ENCODE data around the gene RPL31.

DNA sequence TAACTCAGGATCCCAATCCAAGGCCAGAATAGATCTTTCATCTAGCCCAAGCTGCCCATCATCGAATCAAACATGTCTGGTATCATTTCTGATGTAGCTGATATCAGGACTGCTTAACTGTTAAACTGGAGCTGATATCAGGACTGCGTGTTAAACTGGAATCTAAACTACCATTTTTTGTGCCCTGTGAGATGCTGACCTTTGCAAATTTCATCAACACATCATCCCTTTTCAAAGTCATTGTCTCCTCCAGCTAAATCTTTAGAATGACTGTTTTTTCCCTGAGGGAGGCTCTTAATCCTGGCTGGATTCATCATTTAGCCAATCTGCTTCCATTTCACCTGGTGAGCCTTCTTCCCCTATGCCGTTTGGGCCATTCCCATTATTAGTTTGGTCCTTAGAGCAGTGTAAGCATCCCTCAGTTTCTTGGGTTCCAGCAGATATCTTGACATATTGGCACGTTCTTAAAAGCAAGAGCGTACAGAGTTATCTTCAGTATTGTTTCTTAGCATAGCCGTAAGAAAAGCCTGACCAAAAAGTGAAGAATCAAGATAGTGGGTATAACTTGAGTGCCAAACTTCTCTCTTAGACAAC is 12.3 kb downstream of the RPL31 start:
- TF ChIP-seq, protein P1, sequence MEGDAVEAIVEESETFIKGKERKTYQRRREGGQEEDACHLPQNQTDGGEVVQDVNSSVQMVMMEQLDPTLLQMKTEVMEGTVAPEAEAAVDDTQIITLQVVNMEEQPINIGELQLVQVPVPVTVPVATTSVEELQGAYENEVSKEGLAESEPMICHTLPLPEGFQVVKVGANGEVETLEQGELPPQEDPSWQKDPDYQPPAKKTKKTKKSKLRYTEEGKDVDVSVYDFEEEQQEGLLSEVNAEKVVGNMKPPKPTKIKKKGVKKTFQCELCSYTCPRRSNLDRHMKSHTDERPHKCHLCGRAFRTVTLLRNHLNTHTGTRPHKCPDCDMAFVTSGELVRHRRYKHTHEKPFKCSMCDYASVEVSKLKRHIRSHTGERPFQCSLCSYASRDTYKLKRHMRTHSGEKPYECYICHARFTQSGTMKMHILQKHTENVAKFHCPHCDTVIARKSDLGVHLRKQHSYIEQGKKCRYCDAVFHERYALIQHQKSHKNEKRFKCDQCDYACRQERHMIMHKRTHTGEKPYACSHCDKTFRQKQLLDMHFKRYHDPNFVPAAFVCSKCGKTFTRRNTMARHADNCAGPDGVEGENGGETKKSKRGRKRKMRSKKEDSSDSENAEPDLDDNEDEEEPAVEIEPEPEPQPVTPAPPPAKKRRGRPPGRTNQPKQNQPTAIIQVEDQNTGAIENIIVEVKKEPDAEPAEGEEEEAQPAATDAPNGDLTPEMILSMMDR (IDR thresholded peaks at IDR 0.05), result no peak
- TF ChIP-seq EZH2 (IDR thresholded peaks at IDR 0.05; ENCODE audit: borderline replicate concordance, insufficient read depth, low read depth, low read length, poor library complexity, severe bottlenecking), result no peak
